Endodermal cell (in vitro differentiated cells): ENCODE data around the gene PWWP2A. TPM values are rescaled to one million over a fixed set of nuclear protein-coding genes. Genes with fewer than 3 reads are reported as not detected.
A peak's percentile ranks its signal among the peaks of the same experiment; 100 is the strongest.

ENCODE experiments used
- DNase-seq: peaks from one replicate; pipeline ENCODE4 v3.0.0-alpha.2; 2017
- H3K27ac ChIP-seq: 2 replicates; pipeline ENCODE4 v1.5.1; 2013; ENCODE audit warnings: mild to moderate bottlenecking, low read depth, low read length, moderate library complexity
- H3K27me3 ChIP-seq: 2 replicates; pipeline ENCODE4 v1.6.1; 2013; ENCODE audit warnings: mild to moderate bottlenecking, low read length, moderate library complexity; ENCODE audit not compliant: insufficient read depth, control insufficient read depth, poor library complexity, severe bottlenecking
- H3K36me3 ChIP-seq: 2 replicates; pipeline ENCODE4 v1.7.0; 2013; ENCODE audit warnings: mild to moderate bottlenecking, low read length, moderate library complexity; ENCODE audit not compliant: control insufficient read depth, insufficient read depth
- H3K4me1 ChIP-seq: one replicate; pipeline ENCODE4 v1.7.0; 2013; ENCODE audit warnings: low read length; ENCODE audit not compliant: control insufficient read depth, insufficient read depth
- H3K4me3 ChIP-seq: 2 replicates; pipeline ENCODE4 v1.5.1; 2013; ENCODE audit warnings: mild to moderate bottlenecking, low read length, moderate library complexity
- H3K9ac ChIP-seq: 2 replicates; pipeline ENCODE4 v1.6.1; 2013; ENCODE audit warnings: mild to moderate bottlenecking, low read length, moderate library complexity; ENCODE audit not compliant: poor library complexity, severe bottlenecking; ENCODE audit errors: extremely low read depth
- H3K9me3 ChIP-seq: 2 replicates; pipeline ENCODE4 v1.6.1; 2013; ENCODE audit warnings: mild to moderate bottlenecking, low read length, moderate library complexity; ENCODE audit not compliant: control insufficient read depth
- H3K27ac Mint-ChIP-seq: 2 replicates; pipeline ENCODE4 v1.8.0; 2020; ENCODE audit warnings: mixed read lengths
- H3K27me3 Mint-ChIP-seq: 2 replicates; pipeline ENCODE4 v1.8.0; 2021; ENCODE audit warnings: mild to moderate bottlenecking, mixed read lengths; ENCODE audit not compliant: insufficient read depth
- H3K36me3 Mint-ChIP-seq: 2 replicates; pipeline ENCODE4 v1.8.0; 2020; ENCODE audit warnings: low read depth, mixed read lengths
- H3K4me1 Mint-ChIP-seq: 2 replicates; pipeline ENCODE4 v1.8.0; 2020; ENCODE audit warnings: mixed read lengths
- H3K4me3 Mint-ChIP-seq: 2 replicates; pipeline ENCODE4 v1.8.0; 2020; ENCODE audit warnings: mild to moderate bottlenecking, moderate library complexity, mixed read lengths
- H3K9me3 Mint-ChIP-seq: 2 replicates; pipeline ENCODE4 v1.8.0; 2020; ENCODE audit warnings: mild to moderate bottlenecking, mixed read lengths
- CTCF ChIP-seq: fragments of 200-600 bp; sonication (generic); conservative IDR thresholded peaks from 2 replicates; pipeline ENCODE4 v1.5.0; 2021; ENCODE audit warnings: antibody characterized with exemption, mild to moderate bottlenecking
- WGBS, 2 experiments: methylation state at CpG; one replicate each; pipeline versions ENCODE4 v1.1.5 to v1.1.7; 2013; ENCODE audit warnings: missing lambda C conversion rate in 2 of 2, mixed read lengths in 1 of 2; ENCODE audit not compliant: insufficient coverage in 1 of 2, insufficient read length in 1 of 2; 5-methylcytosine and 5-hydroxymethylcytosine counted together
- total RNA-seq, 2 donors: library from RNA; stranded (reverse); fragmentation: NEBNext Ultra II Directional in 1 of 2; extraction: Animal tissue kit (Norgen Biotek cat#: 25700) in 1 of 2; gene quantifications; 2 replicates in 1 of 2; 3 replicates in 1 of 2; pipeline ENCODE4 v1.2.1, GENCODE V29; 2021

PWWP2A gene
- total RNA-seq, 2 donors from 2014 or later, result 51.0 to 52.6 TPM

- Mint-ChIP-seq H3K36me3 (peaks cover 2% of the 10 kb centered on the region), H3K4me1 (peaks cover 10% of the 10 kb centered on the region), H3K4me3 (no peak overlapping the region), H3K27ac (peak overlapping the region; percentile 30), H3K27me3 (no peaks in the 10 kb centered on the region), H3K9me3 (no peaks in the 10 kb centered on the region)
- no peak for TF ChIP-seq CTCF
- peaks cover 16% of the 10 kb centered on the region for H3K36me3 ChIP-seq
- no peaks in the 10 kb centered on the region for H3K9me3 ChIP-seq
- no peak overlapping the region for H3K4me3 ChIP-seq
- H3K4me1 ChIP-seq, result no peaks in the 10 kb centered on the region
- H3K9ac ChIP-seq, result no peak overlapping the region
- H3K27me3 ChIP-seq, result no peaks in the 10 kb centered on the region
- no peak for DNase-seq
- H3K27ac ChIP-seq, result no peak overlapping the region
- 81 to 88% methylated on average over 7 to 9 of the region's 9 CpGs for WGBS, 2 experiments
These were observed 36.4 kb downstream of the PWWP2A start for GRCh38 chr5:160082614-160083500.

GRCh38 chr5:160081495-160081894 lies 37.8 kb downstream of the PWWP2A start:
- DNase-seq, result no peak
- 84 to 86% methylated on average over 3 of the region's 3 CpGs for WGBS, 2 experiments
- H3K27ac ChIP-seq, result no peak overlapping the region
- no peak for TF ChIP-seq CTCF
- Mint-ChIP-seq H3K4me3 (no peak overlapping the region), H3K36me3 (peaks cover 8% of the 10 kb centered on the region), H3K27me3 (no peaks in the 10 kb centered on the region), H3K9me3 (no peaks in the 10 kb centered on the region), H3K4me1 (peaks cover 10% of the 10 kb centered on the region), H3K27ac (peak overlapping the region; percentile 93)
- no peaks in the 10 kb centered on the region for H3K27me3 ChIP-seq
- no peaks in the 10 kb centered on the region for H3K4me1 ChIP-seq
- H3K36me3 ChIP-seq, result peaks cover 25% of the 10 kb centered on the region
- H3K4me3 ChIP-seq, result no peak overlapping the region
- H3K9me3 ChIP-seq, result no peaks in the 10 kb centered on the region
- peak overlapping the region; percentile 18 for H3K9ac ChIP-seq

- no peaks in the 10 kb centered on the region for H3K9me3 ChIP-seq
- TF ChIP-seq CTCF, result no peak
- H3K36me3 Mint-ChIP-seq, result peaks cover 11% of the 10 kb centered on the region
- WGBS, 2 experiments, result 99% methylated on average over 2 of the region's 2 CpGs; no CpG with 5 or more reads in 1 of the 2 experiments
- DNase-seq, result no peak
- no peak overlapping the region for H3K4me3 ChIP-seq
- no peak overlapping the region for H3K4me3 Mint-ChIP-seq
- peaks cover 29% of the 10 kb centered on the region for H3K36me3 ChIP-seq
- no peaks in the 10 kb centered on the region for H3K4me1 ChIP-seq
- H3K4me1 Mint-ChIP-seq, result peaks cover 10% of the 10 kb centered on the region
- no peak overlapping the region for H3K9ac ChIP-seq
- H3K27ac Mint-ChIP-seq, result no peak overlapping the region
- no peaks in the 10 kb centered on the region for H3K27me3 ChIP-seq
- no peak overlapping the region for H3K27ac ChIP-seq
- no peaks in the 10 kb centered on the region for H3K9me3 Mint-ChIP-seq
- no peaks in the 10 kb centered on the region for H3K27me3 Mint-ChIP-seq
These were observed 39.5 kb downstream of the PWWP2A start for GRCh38 chr5:160079753-160080152.
